Activated naive CD8-positive, alpha-beta T cell treated with anti-CD3 and anti-CD28 coated beads, Interleukin-2, amount 50 U/mL, for 24 hours (primary cell): Measurements from ENCODE around the gene ATM.
"Not testable (repeated sequence)": the region's sequence is repeated elsewhere in the genome, so short reads cannot be mapped to it uniquely, and the experiment has no call there.

Experiments used
- ATAC-seq: fragments of 150-1000 bp; cut with Tn5 transposase; one replicate; pipeline ENCODE4 v1.10.0; 2021
- DNase-seq: peaks from one replicate; pipeline ENCODE4 v3.0.0; 2021
- H3K27ac Mint-ChIP-seq: one replicate; pipeline ENCODE4 v1.8.0; 2021; ENCODE audit warnings: mild to moderate bottlenecking, mixed read lengths
- H3K27me3 Mint-ChIP-seq: one replicate; pipeline ENCODE4 v1.8.0; 2021; ENCODE audit warnings: mixed read lengths
- H3K36me3 Mint-ChIP-seq: one replicate; pipeline ENCODE4 v1.8.0; 2021; ENCODE audit warnings: low read depth, mixed read lengths
- H3K4me1 Mint-ChIP-seq: one replicate; pipeline ENCODE4 v1.8.0; 2021; ENCODE audit warnings: mixed read lengths
- H3K4me3 Mint-ChIP-seq: one replicate; pipeline ENCODE4 v1.8.0; 2021; ENCODE audit warnings: mild to moderate bottlenecking, moderate library complexity, mixed read lengths
- H3K9me3 Mint-ChIP-seq: one replicate; pipeline ENCODE4 v1.8.0; 2021; ENCODE audit warnings: mixed read lengths

The ATM gene

GRCh38 chr11:108345767-108346166 is 122.9 kb downstream of the ATM start:
- ATAC-seq (no peak), DNase-seq (no peak)
- Mint-ChIP-seq H3K4me1 (peaks cover 21% of the 10 kb centered on the region), H3K27me3 (no peaks in the 10 kb centered on the region), H3K36me3 (peaks cover 22% of the 10 kb centered on the region), H3K27ac (no peak overlapping the region), H3K4me3 (no peak overlapping the region), H3K9me3 (no peaks in the 10 kb centered on the region)

DNA sequence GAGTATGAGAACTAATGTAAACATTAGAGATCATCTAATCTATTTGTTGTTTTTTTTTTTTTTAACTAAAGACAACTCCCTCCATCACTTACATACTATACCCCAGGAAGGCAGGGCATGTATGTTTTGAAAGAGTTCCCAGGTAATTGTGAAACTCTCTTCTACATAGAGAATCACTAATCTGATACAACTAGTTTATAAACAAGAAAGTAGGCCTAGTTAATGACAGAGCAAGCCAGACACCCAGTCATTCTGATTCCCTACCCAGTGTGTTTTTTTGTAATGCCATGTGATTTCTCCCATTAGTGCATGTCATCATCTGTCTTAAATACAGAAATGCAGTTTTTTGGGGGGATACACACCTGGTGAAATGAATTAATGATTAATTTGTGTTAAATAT is 123.6 kb downstream of the ATM start:
- Mint-ChIP-seq H3K4me1 (peaks cover 18% of the 10 kb centered on the region), H3K9me3 (no peaks in the 10 kb centered on the region), H3K4me3 (no peak overlapping the region), H3K36me3 (peaks cover 22% of the 10 kb centered on the region), H3K27me3 (no peaks in the 10 kb centered on the region), H3K27ac (no peak overlapping the region)
- no peak for DNase-seq
- ATAC-seq = no peak

GRCh38 chr11:108351468-108351867 is 128.6 kb downstream of the ATM start:
- Mint-ChIP-seq H3K27ac (no peak overlapping the region), H3K36me3 (peaks cover 48% of the 10 kb centered on the region), H3K4me3 (no peak overlapping the region), H3K4me1 (peaks cover 2% of the 10 kb centered on the region), H3K27me3 (no peaks in the 10 kb centered on the region), H3K9me3 (no peaks in the 10 kb centered on the region)
- no peak for DNase-seq
- no peak for ATAC-seq

DNA sequence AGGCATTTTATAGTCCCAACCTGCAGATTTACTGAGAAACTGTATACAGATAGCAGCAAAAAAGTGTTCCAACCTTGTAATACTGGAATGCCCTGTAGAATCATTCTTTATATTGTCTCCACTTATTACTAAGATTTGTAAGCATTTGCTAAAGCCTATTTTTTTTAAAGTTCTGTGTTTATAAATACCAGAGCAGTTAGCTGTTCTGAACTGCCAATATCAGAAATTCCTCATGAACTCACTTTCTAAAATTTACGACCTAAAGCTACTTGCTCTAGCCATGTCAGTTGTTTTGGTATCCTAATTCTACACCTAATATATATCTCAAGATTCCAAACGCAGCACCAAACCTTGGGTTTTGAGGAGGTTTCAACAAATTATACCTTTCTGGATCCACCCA is 141.3 kb downstream of the ATM start:
- Mint-ChIP-seq H3K4me3 (no peak overlapping the region), H3K36me3 (peaks cover 18% of the 10 kb centered on the region), H3K27ac (no peak overlapping the region), H3K4me1 (peaks cover 5% of the 10 kb centered on the region), H3K9me3 (peaks cover 3% of the 10 kb centered on the region), H3K27me3 (no peaks in the 10 kb centered on the region)
- DNase-seq (no peak), ATAC-seq (no peak)

GRCh38 chr11:108368134-108368533 is 145.3 kb downstream of the ATM start:
- no peak overlapping the region for H3K4me3 Mint-ChIP-seq
- no peak for ATAC-seq
- no peaks in the 10 kb centered on the region for H3K27me3 Mint-ChIP-seq
- H3K27ac Mint-ChIP-seq = no peak overlapping the region
- H3K4me1 Mint-ChIP-seq = peaks cover 24% of the 10 kb centered on the region
- H3K36me3 Mint-ChIP-seq = peaks cover 36% of the 10 kb centered on the region
- H3K9me3 Mint-ChIP-seq = peaks cover 8% of the 10 kb centered on the region
- DNase-seq = no peak

DNA sequence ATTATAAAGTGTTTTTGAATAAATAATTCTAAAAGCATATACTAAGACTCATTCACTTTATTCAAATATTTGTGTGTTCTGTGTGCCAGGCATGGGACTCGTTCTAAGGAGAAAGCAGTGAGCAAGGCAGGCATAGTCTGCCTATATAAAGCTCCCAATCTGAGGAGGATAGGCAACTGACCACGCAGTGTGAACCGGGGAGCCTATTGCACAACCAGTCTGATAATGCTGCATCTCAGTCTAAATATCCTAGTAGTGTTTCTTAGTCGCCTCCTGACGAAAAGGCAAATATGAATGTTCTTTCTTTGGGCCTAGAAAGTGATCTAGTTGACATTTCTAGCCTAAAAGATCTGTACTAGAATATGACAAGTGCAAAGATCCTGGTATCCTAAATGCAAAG is 146.2 kb downstream of the ATM start:
- DNase-seq (no peak), ATAC-seq (peak; percentile 59)
- peaks cover 11% of the 10 kb centered on the region for H3K9me3 Mint-ChIP-seq
- H3K4me1 Mint-ChIP-seq = peaks cover 24% of the 10 kb centered on the region
- no peak overlapping the region for H3K4me3 Mint-ChIP-seq
- H3K27ac Mint-ChIP-seq = peak overlapping the region; percentile 46
- peaks cover 39% of the 10 kb centered on the region for H3K36me3 Mint-ChIP-seq
- no peaks in the 10 kb centered on the region for H3K27me3 Mint-ChIP-seq

DNA sequence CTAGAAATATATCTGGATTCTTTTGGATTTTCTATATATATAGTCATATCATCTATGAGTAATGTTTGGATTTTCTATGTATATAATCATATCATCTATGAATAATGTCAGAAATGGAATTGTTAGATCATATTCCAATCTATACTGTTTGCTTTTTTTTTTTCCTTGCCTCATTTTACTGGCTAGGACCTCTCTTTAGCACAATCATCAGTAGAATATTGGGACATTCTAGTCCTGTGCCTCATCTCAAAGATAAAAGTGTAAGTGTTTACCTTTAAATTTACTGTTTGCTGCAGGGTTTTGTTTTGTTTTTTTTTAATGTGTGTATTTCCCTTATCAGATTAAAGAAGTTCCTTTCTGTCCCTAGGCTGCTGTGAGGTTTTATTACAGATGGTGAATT is 147.4 kb downstream of the ATM start:
- no peaks in the 10 kb centered on the region for H3K27me3 Mint-ChIP-seq
- ATAC-seq (no peak), DNase-seq (no peak)
- no peak overlapping the region for H3K27ac Mint-ChIP-seq
- peaks cover 24% of the 10 kb centered on the region for H3K4me1 Mint-ChIP-seq
- peaks cover 15% of the 10 kb centered on the region for H3K9me3 Mint-ChIP-seq
- H3K36me3 Mint-ChIP-seq = peaks cover 33% of the 10 kb centered on the region
- no peak overlapping the region for H3K4me3 Mint-ChIP-seq

GRCh38 chr11:108370990-108371389 is 148.1 kb downstream of the ATM start:
- Mint-ChIP-seq H3K27ac (no peak overlapping the region), H3K27me3 (no peaks in the 10 kb centered on the region), H3K4me1 (peaks cover 24% of the 10 kb centered on the region), H3K36me3 (peaks cover 29% of the 10 kb centered on the region), H3K4me3 (no peak overlapping the region), H3K9me3 (peaks cover 15% of the 10 kb centered on the region)
- peak; percentile 15 for ATAC-seq
- no peak for DNase-seq

DNA sequence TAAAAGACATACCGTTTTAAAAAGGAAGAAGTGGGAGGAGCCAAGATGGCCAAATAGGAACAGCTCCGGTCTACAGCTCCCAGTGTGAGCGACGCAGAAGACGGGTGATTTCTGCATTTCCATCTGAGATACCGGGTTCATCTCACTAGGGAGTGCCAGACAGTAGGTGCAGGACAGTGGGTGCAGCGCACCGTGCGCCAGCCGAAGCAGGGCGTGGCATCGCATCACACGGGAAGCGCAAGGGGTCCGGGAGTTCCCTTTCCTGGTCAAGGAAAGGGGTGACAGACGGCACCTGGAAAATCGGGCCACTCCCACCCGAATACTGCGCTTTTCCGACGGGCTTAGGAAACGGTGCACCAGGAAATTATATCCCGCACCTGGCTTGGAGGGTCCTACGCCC is 150.6 kb downstream of the ATM start:
- H3K27me3 Mint-ChIP-seq, DNase-seq, ATAC-seq, H3K27ac Mint-ChIP-seq, H3K4me3 Mint-ChIP-seq: not testable (repeated sequence)
- H3K9me3 Mint-ChIP-seq = peaks cover 15% of the 10 kb centered on the region
- peaks cover 21% of the 10 kb centered on the region for H3K4me1 Mint-ChIP-seq
- H3K36me3 Mint-ChIP-seq = peaks cover 24% of the 10 kb centered on the region

DNA sequence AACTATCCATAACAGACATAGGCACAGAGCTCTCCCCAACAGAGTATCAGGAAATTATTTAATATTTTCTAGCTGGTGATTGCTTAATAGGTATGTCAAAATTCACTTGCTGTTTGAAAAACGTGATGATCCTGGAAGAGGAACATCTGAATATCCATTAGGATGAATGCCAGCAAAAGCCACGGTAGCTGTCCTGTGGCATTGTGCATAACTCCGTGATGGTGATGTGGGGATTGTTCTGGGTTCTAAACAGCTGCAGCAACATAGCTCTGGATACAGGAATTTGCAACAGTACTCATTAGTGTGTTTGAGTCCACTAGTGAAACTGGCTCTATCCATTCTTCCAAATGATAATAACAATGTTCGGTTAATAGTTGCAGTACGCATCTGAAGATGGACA is 165.7 kb downstream of the ATM start:
- Mint-ChIP-seq H3K4me1 (no peaks in the 10 kb centered on the region), H3K9me3 (no peaks in the 10 kb centered on the region), H3K36me3 (no peaks in the 10 kb centered on the region), H3K27ac (no peak overlapping the region), H3K27me3 (no peaks in the 10 kb centered on the region), H3K4me3 (no peak overlapping the region)
- DNase-seq = no peak
- ATAC-seq = no peak

GRCh38 chr11:108392353-108392752 is 169.5 kb downstream of the ATM start:
- ATAC-seq = no peak
- Mint-ChIP-seq H3K9me3 (no peaks in the 10 kb centered on the region), H3K27me3 (no peaks in the 10 kb centered on the region), H3K4me1 (no peaks in the 10 kb centered on the region), H3K4me3 (no peak overlapping the region), H3K27ac (no peak overlapping the region), H3K36me3 (no peaks in the 10 kb centered on the region)
- DNase-seq = no peak

GRCh38 chr11:108393046-108393445 is 170.2 kb downstream of the ATM start:
- ATAC-seq (no peak), DNase-seq (no peak)
- no peaks in the 10 kb centered on the region for H3K27me3 Mint-ChIP-seq
- H3K27ac Mint-ChIP-seq = no peak overlapping the region
- H3K9me3 Mint-ChIP-seq = no peaks in the 10 kb centered on the region
- H3K4me3 Mint-ChIP-seq = no peak overlapping the region
- H3K36me3 Mint-ChIP-seq = no peaks in the 10 kb centered on the region
- no peaks in the 10 kb centered on the region for H3K4me1 Mint-ChIP-seq

DNA sequence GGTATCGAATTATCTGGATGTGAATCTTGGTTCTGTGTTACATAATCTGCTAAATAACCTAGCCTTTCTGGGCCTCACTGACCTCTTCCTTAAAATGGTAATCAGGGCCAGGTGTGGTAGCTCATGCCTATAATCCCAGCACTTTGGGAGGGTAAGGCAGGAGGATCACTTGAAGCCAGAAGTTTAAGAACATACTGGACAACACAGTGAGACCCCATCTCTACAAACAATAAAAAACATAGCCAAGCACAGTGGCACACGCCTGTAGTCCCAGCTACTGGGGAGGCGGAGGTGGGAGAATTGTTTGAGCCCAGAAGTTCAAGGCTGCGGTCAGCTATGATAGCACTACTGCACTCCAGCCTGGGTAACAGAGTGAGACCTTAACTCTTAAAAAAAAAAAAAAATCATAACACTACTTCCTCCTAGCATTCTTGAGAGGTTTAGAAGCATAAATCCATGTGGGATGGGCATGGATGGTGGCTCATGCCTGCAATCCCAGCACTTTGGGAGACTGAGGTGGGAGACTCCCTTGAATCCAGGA is 171.9 kb downstream of the ATM start:
- Mint-ChIP-seq H3K27me3 (no peaks in the 10 kb centered on the region), H3K36me3 (no peaks in the 10 kb centered on the region), H3K4me1 (no peaks in the 10 kb centered on the region), H3K27ac (no peak overlapping the region), H3K4me3 (no peak overlapping the region), H3K9me3 (no peaks in the 10 kb centered on the region)
- ATAC-seq (no peak), DNase-seq (no peak)

GRCh38 chr11:108396672-108397071 is 173.8 kb downstream of the ATM start:
- H3K36me3 Mint-ChIP-seq, H3K27me3 Mint-ChIP-seq, H3K4me3 Mint-ChIP-seq, H3K4me1 Mint-ChIP-seq, ATAC-seq, H3K27ac Mint-ChIP-seq, H3K9me3 Mint-ChIP-seq, DNase-seq: not testable (repeated sequence)

GRCh38 chr11:108398439-108398838 is 175.6 kb downstream of the ATM start:
- no peaks in the 10 kb centered on the region for H3K4me1 Mint-ChIP-seq
- H3K9me3 Mint-ChIP-seq = no peaks in the 10 kb centered on the region
- H3K27ac Mint-ChIP-seq = no peak overlapping the region

GRCh38 chr11:108402241-108402640 is 179.4 kb downstream of the ATM start:
- H3K9me3 Mint-ChIP-seq = no peaks in the 10 kb centered on the region
- ATAC-seq (no peak), DNase-seq (no peak)
- H3K36me3 Mint-ChIP-seq = no peaks in the 10 kb centered on the region
- no peak overlapping the region for H3K4me3 Mint-ChIP-seq
- no peaks in the 10 kb centered on the region for H3K27me3 Mint-ChIP-seq
- H3K4me1 Mint-ChIP-seq = no peaks in the 10 kb centered on the region
- H3K27ac Mint-ChIP-seq = no peak overlapping the region

More at GRCh38 chr11:108398439-108398838, 175.6 kb downstream of the ATM start:
- H3K27me3 Mint-ChIP-seq = no peaks in the 10 kb centered on the region
- H3K4me3 Mint-ChIP-seq = no peak overlapping the region
- no peak for ATAC-seq
- no peaks in the 10 kb centered on the region for H3K36me3 Mint-ChIP-seq
- no peak for DNase-seq
